HepG2 (cell line): ENCODE results near the gene ARFGEF2. TPM values are rescaled to one million over a fixed set of nuclear protein-coding genes. Genes with fewer than 3 reads are reported as not detected.
A peak's percentile ranks its signal among the peaks of the same experiment; 100 is the strongest.

ENCODE experiments used
- CREB1 ChIP-seq, 2 experiments: fragments of 450-650 bp in 1 of 2; IDR thresholded peaks; 2 replicates each; pipeline ENCODE4 v1.6.1; 2016 to 2017; ENCODE audit warnings: control low read depth in 1 of 2, mild to moderate bottlenecking in 1 of 2, missing compliant biosample characterization in 1 of 2, missing genetic modification characterization in 1 of 2
- ISL2 ChIP-seq: sonication (generic); formaldehyde crosslinking; IDR thresholded peaks from 2 replicates; pipeline ENCODE4 v1.5.0; 2020; ENCODE audit warnings: missing genetic modification reagents
- NCOA1 ChIP-seq: sonication (generic); formaldehyde crosslinking; IDR thresholded peaks from 2 replicates; pipeline ENCODE4 v1.9.0; 2021; ENCODE audit warnings: missing genetic modification reagents
- TFDP2 ChIP-seq: sonication (generic); formaldehyde crosslinking; IDR thresholded peaks from 2 replicates; pipeline ENCODE4 v1.4.0; 2020; ENCODE audit warnings: missing genetic modification reagents
- ZNF121 ChIP-seq: sonication (generic); formaldehyde crosslinking; IDR thresholded peaks from 2 replicates; pipeline ENCODE4 v1.5.0; 2020; ENCODE audit warnings: mild to moderate bottlenecking, missing genetic modification reagents
- ZNF180 ChIP-seq: sonication (generic); formaldehyde crosslinking; IDR thresholded peaks from 2 replicates; pipeline ENCODE4 v1.4.0; 2020; ENCODE audit warnings: low read depth, missing genetic modification reagents, borderline replicate concordance
- ZNF510 ChIP-seq: sonication (generic); formaldehyde crosslinking; IDR thresholded peaks from 2 replicates; pipeline ENCODE4 v1.4.0; 2020; ENCODE audit warnings: low read depth, mild to moderate bottlenecking, missing genetic modification reagents
- ZNF512 ChIP-seq: sonication (generic); formaldehyde crosslinking; IDR thresholded peaks from 2 replicates; pipeline ENCODE4 v1.4.0; 2020; ENCODE audit warnings: mild to moderate bottlenecking, missing genetic modification reagents
- ZNF644 ChIP-seq: IDR thresholded peaks from 2 replicates; pipeline ENCODE4 v1.6.1; 2016; ENCODE audit warnings: low read depth
- polyA plus RNA-seq, 8 experiments: library from polyadenylated mRNA; depleted of rRNA in 3 of 8; stranded (reverse) in 7 of 8; unstranded in 1 of 8; fragments of >200 nt; fragmentation: Illumina TruSeq in 4 of 8; extraction: Trizol in 4 of 8; gene quantifications; 2 replicates each; pipeline versions ENCODE4 v1.2.1 to v1.2.3, GENCODE V29; 2011 to 2016; ENCODE audit warnings: low read depth in 4 of 8, missing spikeins in 1 of 8, mixed read lengths in 1 of 8; ENCODE audit not compliant: insufficient read depth in 1 of 8
- total RNA-seq, 5 experiments: library from RNA; depleted of rRNA; stranded (reverse); fragments of >200 nt; fragmentation: Illumina TruSeq; extraction: Trizol; gene quantifications; 2 replicates each; pipeline ENCODE4 v1.2.3, GENCODE V29; 2016; ENCODE audit warnings: low read depth in 1 of 5
- TF ChIP-seq, protein P1 (sequence below): sonication (generic); formaldehyde crosslinking; IDR thresholded peaks from 2 replicates; pipeline ENCODE4 v1.9.0; 2022; ENCODE audit warnings: missing genetic modification reagents, mild to moderate bottlenecking, borderline replicate concordance
- TF ChIP-seq, protein P2 (sequence below): sonication (generic); formaldehyde crosslinking; IDR thresholded peaks from 2 replicates; pipeline ENCODE4 v1.5.1; 2020; ENCODE audit warnings: mild to moderate bottlenecking, missing genetic modification reagents, moderate library complexity
- TF ChIP-seq, protein P3 (sequence below): sonication (generic); formaldehyde crosslinking; IDR thresholded peaks from 2 replicates; pipeline ENCODE4 v1.9.0; 2021; ENCODE audit warnings: missing genetic modification reagents, borderline replicate concordance
- TF ChIP-seq, protein P4 (sequence below): sonication (generic); formaldehyde crosslinking; IDR thresholded peaks from 2 replicates; pipeline ENCODE4 v1.5.1; 2020; ENCODE audit warnings: missing genetic modification reagents, mild to moderate bottlenecking, borderline replicate concordance

Gene ARFGEF2
- total and polyA plus RNA-seq, 2 of the 13 experiments (the other 11 are each of a cell fraction or from before 2014, with no cell fraction given) = 44.0 to 60.8 TPM

DNA sequence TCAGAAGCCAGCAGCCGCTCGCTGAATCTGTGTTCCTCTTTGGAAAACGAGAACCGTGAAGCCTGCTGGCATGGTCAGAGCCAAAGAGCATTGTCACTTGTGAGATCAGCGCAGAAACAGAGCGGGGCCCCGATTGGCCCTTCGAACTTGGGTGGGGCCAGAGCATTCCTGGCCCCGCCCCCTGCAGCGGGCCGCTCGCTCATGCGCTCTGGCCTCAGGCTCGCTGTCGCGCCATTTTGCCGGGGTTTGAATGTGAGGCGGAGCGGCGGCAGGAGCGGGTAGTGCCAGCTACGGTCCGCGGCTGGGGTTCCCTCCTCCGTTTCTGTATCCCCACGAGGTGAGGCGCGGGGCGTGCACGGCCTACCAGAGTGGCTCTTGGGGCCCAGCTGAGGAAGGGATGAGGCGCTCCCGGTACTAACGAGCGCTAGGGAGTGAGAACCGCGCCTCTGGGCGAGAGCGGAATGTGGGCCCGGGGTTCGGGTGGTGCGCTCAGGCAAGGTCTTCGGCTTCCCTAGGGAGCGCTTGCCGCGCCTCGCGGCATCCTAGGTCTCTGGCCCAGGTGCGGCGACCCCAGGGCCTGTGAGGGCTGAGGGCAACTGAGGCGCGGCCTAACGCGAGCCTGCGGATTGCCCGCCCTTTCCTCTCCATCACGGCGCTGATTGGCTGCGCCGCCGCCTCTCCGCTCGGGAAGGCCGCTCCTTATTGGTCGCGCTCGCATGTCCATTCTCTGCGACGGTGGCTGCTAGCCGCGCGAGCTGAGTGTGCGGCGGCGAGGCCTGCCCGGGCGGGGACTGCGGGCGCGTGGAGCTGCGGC lies 124.8 kb downstream of the ARFGEF2 start, which contains the start of gene CSE1L (continued):
- TF ChIP-seq ZNF512 (CRISPR knock-in tag) = no peak; the same call in 1 of the 2 replicates
- peak; percentile 52 for TF ChIP-seq NCOA1 (CRISPR knock-in tag)
- no peak; the same call in none of the 2 replicates for TF ChIP-seq ZNF510 (CRISPR knock-in tag)
- TF ChIP-seq ISL2 (CRISPR knock-in tag) = peak; percentile 79
- TF ChIP-seq, protein P1, sequence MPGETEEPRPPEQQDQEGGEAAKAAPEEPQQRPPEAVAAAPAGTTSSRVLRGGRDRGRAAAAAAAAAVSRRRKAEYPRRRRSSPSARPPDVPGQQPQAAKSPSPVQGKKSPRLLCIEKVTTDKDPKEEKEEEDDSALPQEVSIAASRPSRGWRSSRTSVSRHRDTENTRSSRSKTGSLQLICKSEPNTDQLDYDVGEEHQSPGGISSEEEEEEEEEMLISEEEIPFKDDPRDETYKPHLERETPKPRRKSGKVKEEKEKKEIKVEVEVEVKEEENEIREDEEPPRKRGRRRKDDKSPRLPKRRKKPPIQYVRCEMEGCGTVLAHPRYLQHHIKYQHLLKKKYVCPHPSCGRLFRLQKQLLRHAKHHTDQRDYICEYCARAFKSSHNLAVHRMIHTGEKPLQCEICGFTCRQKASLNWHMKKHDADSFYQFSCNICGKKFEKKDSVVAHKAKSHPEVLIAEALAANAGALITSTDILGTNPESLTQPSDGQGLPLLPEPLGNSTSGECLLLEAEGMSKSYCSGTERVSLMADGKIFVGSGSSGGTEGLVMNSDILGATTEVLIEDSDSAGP (CRISPR knock-in tag) = peak; percentile 97
- peak; percentile 77 for TF ChIP-seq CREB1 (IDR thresholded peaks at IDR 0.05)
- TF ChIP-seq CREB1 (CRISPR knock-in tag; IDR thresholded peaks at IDR 0.05) = no peak; the same call in 1 of the 2 replicates
- peak; percentile 9; the same call in 1 of the 2 replicates for TF ChIP-seq ZNF121 (CRISPR knock-in tag)
- peak; percentile 29; the same call in 1 of the 2 replicates for TF ChIP-seq ZNF644 (CRISPR knock-in tag)
- TF ChIP-seq, protein P2, sequence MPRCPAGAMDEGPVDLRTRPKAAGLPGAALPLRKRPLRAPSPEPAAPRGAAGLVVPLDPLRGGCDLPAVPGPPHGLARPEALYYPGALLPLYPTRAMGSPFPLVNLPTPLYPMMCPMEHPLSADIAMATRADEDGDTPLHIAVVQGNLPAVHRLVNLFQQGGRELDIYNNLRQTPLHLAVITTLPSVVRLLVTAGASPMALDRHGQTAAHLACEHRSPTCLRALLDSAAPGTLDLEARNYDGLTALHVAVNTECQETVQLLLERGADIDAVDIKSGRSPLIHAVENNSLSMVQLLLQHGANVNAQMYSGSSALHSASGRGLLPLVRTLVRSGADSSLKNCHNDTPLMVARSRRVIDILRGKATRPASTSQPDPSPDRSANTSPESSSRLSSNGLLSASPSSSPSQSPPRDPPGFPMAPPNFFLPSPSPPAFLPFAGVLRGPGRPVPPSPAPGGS (CRISPR knock-in tag) = peak; percentile 99
- peak; percentile 92 for TF ChIP-seq TFDP2 (CRISPR knock-in tag)
- TF ChIP-seq, protein P3, sequence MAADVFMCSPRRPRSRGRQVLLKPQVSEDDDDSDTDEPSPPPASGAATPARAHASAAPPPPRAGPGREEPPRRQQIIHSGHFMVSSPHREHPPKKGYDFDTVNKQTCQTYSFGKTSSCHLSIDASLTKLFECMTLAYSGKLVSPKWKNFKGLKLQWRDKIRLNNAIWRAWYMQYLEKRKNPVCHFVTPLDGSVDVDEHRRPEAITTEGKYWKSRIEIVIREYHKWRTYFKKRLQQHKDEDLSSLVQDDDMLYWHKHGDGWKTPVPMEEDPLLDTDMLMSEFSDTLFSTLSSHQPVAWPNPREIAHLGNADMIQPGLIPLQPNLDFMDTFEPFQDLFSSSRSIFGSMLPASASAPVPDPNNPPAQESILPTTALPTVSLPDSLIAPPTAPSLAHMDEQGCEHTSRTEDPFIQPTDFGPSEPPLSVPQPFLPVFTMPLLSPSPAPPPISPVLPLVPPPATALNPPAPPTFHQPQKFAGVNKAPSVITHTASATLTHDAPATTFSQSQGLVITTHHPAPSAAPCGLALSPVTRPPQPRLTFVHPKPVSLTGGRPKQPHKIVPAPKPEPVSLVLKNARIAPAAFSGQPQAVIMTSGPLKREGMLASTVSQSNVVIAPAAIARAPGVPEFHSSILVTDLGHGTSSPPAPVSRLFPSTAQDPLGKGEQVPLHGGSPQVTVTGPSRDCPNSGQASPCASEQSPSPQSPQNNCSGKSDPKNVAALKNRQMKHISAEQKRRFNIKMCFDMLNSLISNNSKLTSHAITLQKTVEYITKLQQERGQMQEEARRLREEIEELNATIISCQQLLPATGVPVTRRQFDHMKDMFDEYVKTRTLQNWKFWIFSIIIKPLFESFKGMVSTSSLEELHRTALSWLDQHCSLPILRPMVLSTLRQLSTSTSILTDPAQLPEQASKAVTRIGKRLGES (CRISPR knock-in tag) = peak; percentile 95
- TF ChIP-seq ZNF180 (CRISPR knock-in tag) = peak; percentile 97; the same call in 1 of the 2 replicates
- TF ChIP-seq, protein P4, sequence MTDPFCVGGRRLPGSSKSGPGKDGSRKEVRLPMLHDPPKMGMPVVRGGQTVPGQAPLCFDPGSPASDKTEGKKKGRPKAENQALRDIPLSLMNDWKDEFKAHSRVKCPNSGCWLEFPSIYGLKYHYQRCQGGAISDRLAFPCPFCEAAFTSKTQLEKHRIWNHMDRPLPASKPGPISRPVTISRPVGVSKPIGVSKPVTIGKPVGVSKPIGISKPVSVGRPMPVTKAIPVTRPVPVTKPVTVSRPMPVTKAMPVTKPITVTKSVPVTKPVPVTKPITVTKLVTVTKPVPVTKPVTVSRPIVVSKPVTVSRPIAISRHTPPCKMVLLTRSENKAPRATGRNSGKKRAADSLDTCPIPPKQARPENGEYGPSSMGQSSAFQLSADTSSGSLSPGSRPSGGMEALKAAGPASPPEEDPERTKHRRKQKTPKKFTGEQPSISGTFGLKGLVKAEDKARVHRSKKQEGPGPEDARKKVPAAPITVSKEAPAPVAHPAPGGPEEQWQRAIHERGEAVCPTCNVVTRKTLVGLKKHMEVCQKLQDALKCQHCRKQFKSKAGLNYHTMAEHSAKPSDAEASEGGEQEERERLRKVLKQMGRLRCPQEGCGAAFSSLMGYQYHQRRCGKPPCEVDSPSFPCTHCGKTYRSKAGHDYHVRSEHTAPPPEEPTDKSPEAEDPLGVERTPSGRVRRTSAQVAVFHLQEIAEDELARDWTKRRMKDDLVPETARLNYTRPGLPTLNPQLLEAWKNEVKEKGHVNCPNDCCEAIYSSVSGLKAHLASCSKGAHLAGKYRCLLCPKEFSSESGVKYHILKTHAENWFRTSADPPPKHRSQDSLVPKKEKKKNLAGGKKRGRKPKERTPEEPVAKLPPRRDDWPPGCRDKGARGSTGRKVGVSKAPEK (CRISPR knock-in tag) = no peak
